ENCODE measurements around the gene EMX1. TPM values are rescaled to one million over a fixed set of nuclear protein-coding genes. Genes with fewer than 3 reads are reported as not detected.

EMX1 gene
- polyA plus RNA-seq, 1 donor from 2014 or later: 0.33 TPM

- H3F3A ChIP-seq (ENCODE audit: insufficient read depth, low read length, poor library complexity, severe bottlenecking): no peaks in the 10 kb centered on the region
- TF ChIP-seq RAD21 (conservative IDR thresholded peaks at IDR 0.05) (no peak), REST (IDR thresholded peaks at IDR 0.05; ENCODE audit: borderline replicate concordance) (no peak), SMC3 (conservative IDR thresholded peaks at IDR 0.05; ENCODE audit: poor library complexity) (no peak), CTCF (IDR thresholded peaks at IDR 0.05; ENCODE audit: poor library complexity, severe bottlenecking) (no peak), EP300 (conservative IDR thresholded peaks at IDR 0.05; ENCODE audit: poor library complexity, severe bottlenecking) (no peak), MXI1 (conservative IDR thresholded peaks at IDR 0.05; ENCODE audit: poor library complexity, severe bottlenecking) (no peak), POLR2AphosphoS5 (IDR thresholded peaks at IDR 0.05) (no peak), EZH2 (IDR thresholded peaks at IDR 0.05; ENCODE audit: borderline replicate concordance, insufficient read depth, low read length, poor library complexity, severe bottlenecking) (no peak), TAF1 (IDR thresholded peaks at IDR 0.05; ENCODE audit: low read depth) (no peak)
- no peaks in the 10 kb centered on the region for H3K79me2 ChIP-seq (replicated peaks; ENCODE audit: insufficient read depth, low read length)
- no peaks in the 10 kb centered on the region for H4K20me1 ChIP-seq (ENCODE audit: insufficient read depth)
- H3K4me2 ChIP-seq (ENCODE audit: low read length): no peak overlapping the region
- H2AFZ ChIP-seq (ENCODE audit: low read depth, low read length): no peak overlapping the region
- no peak overlapping the region for H3K27ac ChIP-seq (ENCODE audit: low read length)
- H3K4me3 ChIP-seq (ENCODE audit: low read length): no peak overlapping the region
- H3K9ac ChIP-seq (ENCODE audit: low read length): no peak overlapping the region
- peaks cover 17% of the 10 kb centered on the region for H3K27me3 ChIP-seq (ENCODE audit: insufficient read depth, low read depth, low read length)
- no peaks in the 10 kb centered on the region for H3K9me2 ChIP-seq (ENCODE audit: insufficient read depth, low read length)
- no peaks in the 10 kb centered on the region for H3K9me3 ChIP-seq (ENCODE audit: low read length)
- H3K36me3 ChIP-seq (ENCODE audit: insufficient read depth, low read length): no peaks in the 10 kb centered on the region
Measured at GRCh38 chr2:72908741-72909140, 8.6 kb upstream of the EMX1 start.

GRCh38 chr2:72911256-72911655 is 6.1 kb upstream of the EMX1 start:
- H3K27ac ChIP-seq (ENCODE audit: low read length): no peak overlapping the region
- H3K9me3 ChIP-seq (ENCODE audit: low read length): no peaks in the 10 kb centered on the region
- H3K27me3 ChIP-seq (ENCODE audit: insufficient read depth, low read depth, low read length): peaks cover 42% of the 10 kb centered on the region
- no peaks in the 10 kb centered on the region for H3F3A ChIP-seq (ENCODE audit: insufficient read depth, low read length, poor library complexity, severe bottlenecking)
- H3K36me3 ChIP-seq (ENCODE audit: insufficient read depth, low read length): no peaks in the 10 kb centered on the region
- no peak overlapping the region for H2AFZ ChIP-seq (ENCODE audit: low read depth, low read length)
- TF ChIP-seq CTCF (IDR thresholded peaks at IDR 0.05; ENCODE audit: poor library complexity, severe bottlenecking): no peak
- TF ChIP-seq SMC3 (conservative IDR thresholded peaks at IDR 0.05; ENCODE audit: poor library complexity): no peak
- TF ChIP-seq TAF1 (IDR thresholded peaks at IDR 0.05; ENCODE audit: low read depth): no peak
- no peak for TF ChIP-seq REST (IDR thresholded peaks at IDR 0.05; ENCODE audit: borderline replicate concordance)
- no peak for TF ChIP-seq RAD21 (conservative IDR thresholded peaks at IDR 0.05)
- TF ChIP-seq EZH2 (IDR thresholded peaks at IDR 0.05; ENCODE audit: borderline replicate concordance, insufficient read depth, low read length, poor library complexity, severe bottlenecking): no peak
- no peak for TF ChIP-seq POLR2AphosphoS5 (IDR thresholded peaks at IDR 0.05)
- no peak for TF ChIP-seq EP300 (conservative IDR thresholded peaks at IDR 0.05; ENCODE audit: poor library complexity, severe bottlenecking)
- no peak for TF ChIP-seq MXI1 (conservative IDR thresholded peaks at IDR 0.05; ENCODE audit: poor library complexity, severe bottlenecking)
- no peak overlapping the region for H3K4me3 ChIP-seq (ENCODE audit: low read length)
- H3K9me2 ChIP-seq (ENCODE audit: insufficient read depth, low read length): no peaks in the 10 kb centered on the region
- H3K9ac ChIP-seq (ENCODE audit: low read length): no peak overlapping the region
- no peaks in the 10 kb centered on the region for H4K20me1 ChIP-seq (ENCODE audit: insufficient read depth)
- no peaks in the 10 kb centered on the region for H3K79me2 ChIP-seq (replicated peaks; ENCODE audit: insufficient read depth, low read length)
- H3K4me2 ChIP-seq (ENCODE audit: low read length): no peak overlapping the region

All from neural cell (in vitro differentiated cells).